Stimulated activated CD8-positive, alpha-beta memory T cell treated with anti-CD3 and anti-CD28 coated beads, Interleukin-2, amount 100 ng/mL, for 1 hour (primary cell): ENCODE measurements around the gene RASGRP2.

Source experiments
- DNase-seq, 2 donors: peaks; one replicate each; pipeline ENCODE4 v3.0.0-alpha.2; 2020; ENCODE audit warnings: low read depth in 2 of 2

Gene RASGRP2

DNA sequence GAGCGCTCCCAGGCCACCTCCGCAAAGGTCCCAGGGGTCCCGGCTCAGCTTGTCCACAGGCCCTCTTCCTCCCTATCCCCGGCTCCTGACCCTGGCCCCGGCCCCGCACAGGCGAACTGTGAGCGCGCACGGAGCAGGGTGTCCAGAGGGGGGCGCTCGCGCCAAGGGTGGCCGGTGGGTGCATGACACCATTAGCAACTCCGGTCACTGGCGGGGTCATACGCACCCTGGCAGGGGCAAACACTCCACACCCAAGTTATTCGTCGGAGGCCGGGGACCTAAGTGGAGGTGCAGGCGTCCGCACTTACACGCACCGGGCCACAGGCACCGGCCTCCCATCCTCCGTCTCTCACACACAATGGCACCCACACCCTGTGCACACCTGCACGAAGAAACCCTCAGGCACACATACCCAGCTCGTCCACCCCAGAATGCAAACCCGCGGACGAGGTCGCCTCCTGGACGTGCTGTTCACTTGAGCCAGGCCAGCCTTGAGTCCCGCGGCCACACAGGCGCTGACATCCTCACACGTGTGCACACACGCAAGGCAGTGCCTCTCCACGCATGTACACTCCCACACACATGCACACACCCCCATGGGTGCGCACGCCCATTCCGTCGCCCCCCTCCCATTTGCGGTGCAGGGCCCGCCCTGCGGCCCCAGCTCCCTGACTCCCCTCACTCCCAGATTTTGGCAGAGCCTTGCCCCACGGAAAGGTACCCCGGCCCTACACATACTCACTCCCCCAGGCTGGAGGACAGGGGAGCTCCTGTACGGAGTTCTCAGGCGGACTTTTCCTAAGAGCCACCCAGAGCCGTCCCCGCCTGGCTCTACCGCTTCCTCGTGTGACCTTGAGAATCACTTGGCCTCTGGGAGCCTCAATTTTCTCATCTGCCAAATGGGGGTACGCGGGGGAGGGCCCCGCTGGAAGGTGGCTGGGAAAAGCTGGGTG lies at the start of gene RASGRP2:
Gene RASGRP2 (minus strand): TSS at position 552 of the 953 bp plus-strand sequence. CDS start 1,276 bp downstream, outside the sequence.
- DNase-seq = peak; percentile 68 to 78

DNA sequence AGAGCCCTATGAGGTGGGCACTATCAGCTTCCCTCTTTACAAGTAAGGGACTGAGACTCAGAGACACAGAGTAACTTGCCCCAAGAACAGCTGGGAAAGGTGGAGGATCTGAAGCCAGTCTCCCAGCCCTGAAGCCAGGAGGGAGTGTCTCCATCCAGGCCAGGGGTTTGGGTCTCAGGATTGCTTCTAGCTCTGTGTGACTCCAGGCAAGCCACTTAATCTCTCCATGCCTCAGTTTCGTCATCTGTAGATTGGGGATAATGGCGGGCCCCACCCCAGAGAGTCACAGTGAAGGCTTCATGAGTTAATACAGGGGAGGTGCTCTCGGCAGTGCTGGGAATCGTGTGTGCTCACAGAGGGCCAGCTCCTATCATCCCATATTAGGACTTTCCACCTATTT lies 48.5 kb upstream of the RASGRP2 start:
- no peak for DNase-seq

DNA sequence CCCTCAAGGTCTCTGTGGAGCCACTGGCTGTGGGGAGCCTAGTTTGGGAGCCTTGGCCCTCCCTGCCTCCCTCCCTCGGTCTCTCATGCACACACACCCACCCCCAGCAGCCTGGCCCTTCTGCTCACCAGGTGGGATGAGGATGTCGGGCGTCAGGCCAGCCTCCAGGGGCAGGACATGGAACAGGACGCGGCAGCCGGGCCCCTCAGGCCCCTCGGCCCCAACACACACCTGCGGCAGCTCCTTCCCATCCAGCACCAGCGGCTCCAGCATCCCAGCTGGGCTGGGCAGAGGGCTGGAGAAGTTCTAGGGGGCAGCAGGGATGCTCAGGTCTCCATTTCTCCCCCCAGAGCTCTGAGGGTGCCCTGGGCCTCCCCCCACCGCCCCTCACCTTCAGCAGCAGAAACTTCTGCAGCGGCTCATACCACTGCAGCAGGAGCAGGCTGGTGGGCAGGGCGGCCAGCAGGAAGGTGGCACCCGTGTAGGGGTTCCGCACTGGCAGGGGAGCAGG lies 47.9 kb upstream of the RASGRP2 start:
- DNase-seq = no peak

DNA sequence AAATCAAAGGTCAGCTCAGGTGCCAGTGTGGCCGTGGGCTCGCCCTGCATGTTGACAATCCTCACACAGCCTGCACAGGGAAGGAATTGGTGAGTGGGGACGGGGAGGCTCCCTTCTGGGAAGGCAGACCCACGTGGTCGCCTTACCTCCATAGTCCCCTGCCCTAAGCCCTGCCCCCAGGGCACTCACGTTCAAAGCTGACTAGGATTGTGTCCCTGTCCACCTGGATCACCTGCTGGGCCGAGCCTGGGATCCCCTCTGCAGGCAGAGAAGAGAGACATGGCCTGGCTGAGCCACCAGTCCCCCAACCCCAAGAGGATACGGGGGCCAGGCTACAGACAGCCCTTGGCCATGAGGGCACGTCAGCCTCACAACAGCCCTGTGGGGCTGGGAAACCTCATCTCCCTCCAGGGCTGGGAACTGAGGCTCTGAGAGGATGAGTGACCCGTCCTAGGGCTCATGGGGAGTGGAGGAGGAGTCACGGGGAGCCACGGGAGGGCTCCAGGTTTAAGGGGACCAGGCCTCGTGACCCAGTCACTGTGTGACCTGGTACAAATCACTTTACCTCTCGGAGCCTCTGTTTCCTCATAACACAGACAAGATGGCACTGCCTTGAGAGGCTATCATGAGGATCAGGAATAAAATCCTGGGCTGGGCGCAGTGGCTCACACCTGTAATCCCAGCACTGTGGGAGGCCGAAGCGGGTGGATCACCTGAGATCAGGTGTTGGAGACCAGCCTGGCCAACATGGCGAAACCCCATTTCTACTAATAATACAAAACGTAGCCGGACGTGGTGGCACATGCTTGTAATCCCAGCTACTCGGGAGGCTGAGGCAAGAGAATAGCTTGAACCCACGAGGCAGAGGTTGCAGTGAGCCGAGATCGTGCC lies 46.5 kb upstream of the RASGRP2 start:
- no peak for DNase-seq

DNA sequence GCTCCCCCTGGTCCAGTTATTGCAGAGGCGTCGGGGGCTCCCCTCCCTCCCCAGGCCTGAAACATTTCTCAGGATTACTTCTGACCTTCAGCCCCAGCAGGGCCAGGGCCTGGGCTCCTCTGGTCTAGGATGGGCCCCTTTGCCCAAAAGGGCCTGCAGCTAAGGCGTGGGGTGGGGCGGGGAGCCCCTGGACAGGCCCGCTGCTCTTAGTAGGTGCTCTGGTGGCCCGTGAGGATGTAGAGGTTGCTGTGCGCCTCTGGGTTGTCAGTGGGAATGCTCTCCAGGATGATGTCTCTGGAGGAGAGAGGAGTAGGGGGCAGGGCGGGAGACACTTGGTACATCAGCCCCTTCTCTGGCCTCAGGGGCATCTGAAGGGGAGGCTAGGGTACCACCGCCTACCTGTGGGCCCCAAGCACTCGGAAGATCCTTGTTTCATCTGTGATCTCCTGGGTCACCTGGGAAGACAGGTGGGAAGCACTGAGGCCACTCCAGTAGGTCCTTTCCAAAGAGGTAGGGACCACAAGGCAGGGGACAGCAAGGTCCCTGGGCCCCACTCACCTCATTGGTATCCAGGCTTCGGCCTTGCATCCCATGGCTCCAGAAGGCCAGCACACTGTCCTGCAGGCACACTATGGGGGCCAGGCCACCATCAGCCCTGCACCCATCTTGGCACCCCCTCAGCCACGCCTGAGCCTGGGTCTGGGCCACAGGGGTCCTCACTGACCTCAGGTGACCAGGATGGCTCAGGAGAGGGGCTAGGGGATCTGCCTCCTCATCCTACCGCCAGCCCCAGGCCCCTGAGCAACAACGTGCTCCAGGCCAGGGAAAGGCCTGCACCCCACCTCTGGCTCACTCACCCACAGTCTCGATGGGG lies 45.6 kb upstream of the RASGRP2 start:
- DNase-seq = no peak

DNA sequence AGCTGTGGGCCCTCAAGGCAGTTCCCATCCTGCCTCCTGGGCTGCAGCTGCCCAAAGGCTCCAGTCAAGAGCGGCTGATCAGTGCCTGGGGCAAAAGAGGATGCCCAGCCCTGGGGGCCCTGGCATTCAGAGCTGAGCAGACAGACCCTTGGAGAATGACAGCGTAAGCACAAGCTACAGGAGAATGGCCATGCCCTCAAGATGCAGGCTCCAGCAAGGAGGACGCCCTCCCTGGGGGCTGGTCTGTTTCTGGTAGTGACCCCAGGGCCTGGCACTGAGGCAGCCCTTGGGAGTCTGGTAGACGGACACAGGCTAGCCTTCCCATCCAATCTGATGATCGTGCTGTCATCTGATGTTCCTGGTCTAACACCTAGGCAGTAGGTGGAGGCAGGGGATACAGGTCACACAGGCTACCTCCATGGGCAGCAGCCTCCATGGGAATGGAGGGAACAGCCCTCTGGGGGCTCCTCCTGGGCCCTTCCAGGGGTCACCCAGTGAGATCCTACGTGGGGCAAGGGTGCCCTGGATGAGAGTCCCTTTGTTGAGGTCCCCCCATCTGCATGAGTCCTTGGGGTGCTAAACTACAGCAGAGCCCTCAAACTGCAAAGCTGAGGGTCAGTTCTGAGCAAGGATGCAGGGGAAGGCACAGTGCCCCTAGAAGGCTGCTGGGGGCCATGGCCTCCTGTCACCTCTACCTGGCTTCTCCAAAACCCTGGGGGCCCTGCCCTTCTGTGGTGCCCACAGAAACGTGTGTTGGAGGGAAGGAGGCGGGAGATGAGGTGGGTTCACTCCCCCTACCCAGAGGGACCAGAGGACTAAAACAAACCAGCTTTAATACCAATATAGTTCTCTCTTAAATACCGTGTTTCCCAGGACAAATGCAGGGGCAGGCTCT lies 44.6 kb upstream of the RASGRP2 start:
- DNase-seq = no peak

DNA sequence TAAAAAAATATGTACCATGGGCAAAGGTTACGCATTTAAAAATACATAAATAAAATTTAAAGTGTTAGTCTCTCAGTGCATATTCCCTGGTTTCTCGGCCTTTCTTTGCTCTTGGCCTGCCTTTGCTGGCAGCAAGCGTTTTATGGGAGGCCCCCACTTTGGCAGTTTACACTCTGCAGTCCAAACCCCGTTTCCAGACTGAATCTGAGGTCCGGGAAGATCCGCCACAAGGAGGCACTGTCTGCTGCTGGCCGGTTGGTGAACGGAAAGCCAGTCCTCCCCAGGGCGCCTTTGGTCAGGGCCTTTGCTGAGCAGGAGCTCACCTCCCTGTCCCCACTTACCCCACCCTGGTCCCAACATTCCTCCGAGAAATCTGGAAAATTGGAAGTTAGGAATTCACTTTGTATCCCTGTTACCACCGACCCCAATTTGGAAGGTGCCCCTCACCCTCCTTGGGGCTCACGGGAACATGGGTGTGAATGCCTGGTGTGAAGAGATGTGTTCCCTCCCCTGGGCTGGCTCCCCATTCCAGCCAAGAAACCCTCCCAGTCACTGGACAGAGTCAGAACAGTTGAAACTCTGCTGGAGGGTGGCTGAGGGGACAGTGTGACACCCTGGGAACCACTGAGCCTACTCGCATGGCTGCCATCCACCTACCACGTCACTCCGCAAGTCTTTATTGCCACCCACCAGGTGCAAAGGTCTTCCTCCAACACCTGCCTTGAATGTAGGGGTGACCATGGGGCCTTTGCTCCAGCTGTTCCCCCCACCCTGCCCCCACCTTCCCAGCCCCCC lies 43.8 kb upstream of the RASGRP2 start:
- no peak for DNase-seq

DNA sequence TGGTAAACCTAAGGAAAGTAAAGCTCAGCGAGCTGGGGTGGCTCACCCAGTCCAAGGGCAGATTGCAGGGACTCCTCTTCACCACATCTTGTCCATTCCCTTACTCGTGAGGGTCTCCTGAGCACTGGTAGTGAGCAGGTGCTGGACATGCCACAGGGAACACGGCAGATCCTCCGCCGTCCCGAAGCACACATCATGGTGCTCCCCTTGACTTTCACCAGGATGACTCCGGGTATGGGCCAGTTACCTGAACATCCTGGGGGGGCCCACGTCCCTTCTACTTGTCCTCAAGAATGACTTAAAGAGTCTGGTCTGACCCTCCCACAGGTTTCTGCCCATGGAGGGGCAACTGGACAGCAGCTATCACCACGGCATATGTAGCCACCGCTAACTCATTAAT lies 42.4 kb upstream of the RASGRP2 start:
- no peak for DNase-seq

DNA sequence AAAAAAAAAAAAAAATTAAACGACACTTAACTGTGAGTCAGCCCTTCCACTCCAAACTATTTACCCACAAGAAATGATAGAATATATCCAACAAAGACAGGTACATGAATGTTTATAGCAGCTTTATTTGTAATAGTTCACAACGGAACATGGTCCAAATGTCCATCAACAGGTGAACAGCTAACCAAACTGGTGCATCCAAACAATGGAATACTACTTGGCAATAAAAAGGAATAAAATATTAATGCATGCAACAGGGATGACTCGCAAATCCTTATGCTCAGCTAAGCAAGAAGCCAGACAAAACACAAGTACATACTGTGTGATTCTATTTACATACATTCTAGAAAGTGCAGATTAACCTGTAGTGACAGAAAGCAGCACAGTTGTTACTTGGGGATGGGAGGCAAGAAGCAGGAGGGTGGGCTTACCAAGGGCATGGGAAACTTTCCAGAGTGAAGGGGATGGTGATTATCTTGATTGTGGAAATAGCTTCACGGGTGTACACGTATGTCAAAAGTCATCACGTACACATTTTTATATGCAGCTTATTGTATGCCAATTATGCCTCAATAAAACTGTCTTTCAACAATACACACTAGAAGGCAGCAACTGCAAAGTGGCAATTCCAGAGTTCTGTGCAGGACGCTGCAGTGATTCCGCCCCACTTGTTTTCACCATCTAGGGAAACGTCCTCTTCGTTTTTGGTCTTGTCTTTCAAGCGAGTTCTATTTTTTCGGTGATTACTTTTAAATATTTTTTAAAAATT lies 41.1 kb upstream of the RASGRP2 start:
- DNase-seq = no peak

DNA sequence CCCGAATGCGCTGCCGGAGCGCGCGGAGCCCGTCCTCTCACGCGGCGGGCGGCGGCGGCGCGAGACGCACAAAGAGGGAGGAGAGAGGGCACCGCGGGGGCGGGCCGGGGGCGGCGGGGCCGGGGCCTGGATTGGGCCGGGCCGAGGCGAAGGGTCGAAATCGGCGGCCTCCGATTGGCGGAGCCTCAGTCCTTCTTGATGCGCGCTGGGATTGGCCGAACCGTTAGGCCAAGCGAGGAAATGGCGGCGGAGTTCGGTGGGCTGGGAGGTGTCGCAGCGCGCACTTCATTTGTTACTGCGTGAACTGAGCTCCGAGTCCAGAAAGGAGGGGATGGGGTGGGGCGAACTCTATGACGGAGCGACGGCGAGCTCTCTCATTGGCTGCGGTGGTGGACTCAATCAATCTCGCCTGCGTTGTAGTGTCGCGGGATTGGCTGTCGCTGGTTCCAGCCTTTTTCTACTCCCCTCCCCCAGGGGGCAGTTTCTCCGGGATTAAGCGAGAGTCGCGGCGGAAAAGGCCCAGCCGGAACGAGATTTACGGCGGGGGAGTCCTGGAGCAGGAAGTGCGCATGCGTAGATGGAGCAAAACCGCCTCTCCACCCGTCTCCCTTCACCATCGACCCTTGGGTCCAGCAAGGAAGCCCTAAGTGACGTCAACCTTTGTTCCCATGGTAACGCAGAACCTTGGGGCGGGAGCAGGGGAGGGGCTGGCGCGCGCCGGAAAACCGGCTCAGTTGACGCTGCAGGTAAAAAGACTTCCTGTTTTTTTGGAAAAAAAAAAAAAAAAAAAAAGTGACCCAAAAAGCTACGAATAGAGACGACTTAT lies 34.7 kb upstream of the RASGRP2 start, which contains the start of gene SF1:
Gene SF1 (minus strand): TSS at position 70 of the 826 bp plus-strand sequence. CDS start 150 bp downstream, outside the sequence.
- DNase-seq = peak; percentile 97

DNA sequence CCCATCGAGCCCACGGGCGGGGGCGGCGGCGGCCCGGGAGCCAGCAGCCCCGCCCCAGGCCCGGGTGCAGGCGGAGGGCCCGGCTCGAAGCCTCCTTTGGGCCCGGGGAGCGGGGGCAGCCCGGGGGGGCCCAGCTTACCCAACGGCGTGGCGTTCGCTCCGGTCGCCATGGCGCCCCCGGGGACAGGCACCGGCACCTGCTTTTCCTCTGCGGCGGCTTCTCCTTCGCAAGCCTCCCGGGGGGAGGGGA lies 34.2 kb upstream of the RASGRP2 start:
- DNase-seq = no peak

DNA sequence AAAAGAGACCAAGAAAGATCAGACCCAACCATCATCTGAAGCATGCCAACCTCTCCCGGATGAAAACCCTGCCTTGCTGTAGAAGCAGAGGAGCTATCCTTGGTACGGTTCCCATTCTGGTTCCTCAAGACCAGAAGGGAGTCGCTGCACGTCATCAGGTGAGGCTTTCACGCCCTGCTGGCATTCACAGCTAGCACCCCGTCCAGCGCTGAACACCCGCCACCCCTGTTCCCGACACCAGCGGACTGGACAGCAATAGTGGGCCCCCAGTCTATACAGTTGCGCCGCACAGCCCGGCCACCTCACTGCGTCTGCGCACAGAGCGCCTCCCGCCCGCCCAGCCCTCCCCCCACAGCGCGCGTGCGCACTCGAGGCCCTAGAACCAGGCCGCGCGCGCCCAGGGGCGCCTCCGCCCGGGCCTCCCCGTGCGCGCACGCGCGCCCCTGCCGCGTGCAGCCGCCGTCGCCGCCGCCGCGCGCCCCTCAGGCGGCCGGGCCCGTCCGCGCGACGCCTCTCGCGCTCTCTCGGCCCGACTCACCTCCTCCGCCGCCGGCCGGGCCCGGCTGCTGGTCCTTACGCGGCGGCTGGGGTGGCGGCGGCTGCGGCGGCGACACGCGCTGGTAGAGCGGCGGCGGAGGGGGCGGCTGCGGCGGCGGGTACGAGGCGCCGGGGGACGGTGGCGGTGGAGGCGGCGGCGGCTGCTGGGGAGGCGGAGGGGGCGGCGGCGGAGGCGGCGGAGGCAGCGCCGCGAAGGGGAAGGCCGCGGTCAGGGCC lies 33.7 kb upstream of the RASGRP2 start:
- DNase-seq = peak; percentile 64 to 74

DNA sequence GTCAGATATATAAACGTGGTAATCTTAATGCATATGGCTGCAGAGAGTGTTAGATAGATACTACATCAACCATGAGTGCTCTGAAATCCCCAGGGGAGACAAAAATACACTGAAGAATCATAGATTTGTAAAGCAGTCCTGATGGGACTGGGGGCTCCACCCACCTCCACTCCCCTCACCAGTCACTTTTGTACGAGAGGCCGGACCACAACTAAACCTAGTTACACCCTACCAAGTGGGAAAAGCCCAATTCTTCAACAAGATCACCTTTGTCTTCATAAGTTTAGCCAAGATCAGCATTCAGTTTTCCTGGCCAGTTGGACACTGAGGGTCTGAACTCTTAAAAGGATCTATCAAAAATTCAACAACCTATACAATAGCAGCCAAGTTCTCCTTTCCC lies 32.9 kb upstream of the RASGRP2 start:
- no peak for DNase-seq

DNA sequence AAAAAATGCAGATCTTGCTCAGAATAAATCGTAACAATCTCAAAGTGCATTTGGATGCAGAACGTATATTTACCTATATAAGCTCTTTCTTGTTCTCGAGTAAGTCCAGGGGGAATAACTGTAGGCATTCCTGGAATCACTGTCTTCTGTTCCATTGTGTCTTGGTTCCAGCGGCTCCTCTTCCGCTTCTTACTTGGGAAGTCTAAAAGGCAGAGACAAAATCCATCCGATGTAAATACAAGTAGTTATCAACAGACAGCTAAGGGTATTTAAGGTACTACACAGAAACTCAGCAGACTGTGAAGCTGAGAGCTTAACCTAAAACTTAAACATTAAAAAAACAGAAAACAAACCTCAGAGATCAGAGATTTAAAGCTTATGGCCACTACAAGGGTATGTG lies 32.5 kb upstream of the RASGRP2 start:
- DNase-seq = no peak

DNA sequence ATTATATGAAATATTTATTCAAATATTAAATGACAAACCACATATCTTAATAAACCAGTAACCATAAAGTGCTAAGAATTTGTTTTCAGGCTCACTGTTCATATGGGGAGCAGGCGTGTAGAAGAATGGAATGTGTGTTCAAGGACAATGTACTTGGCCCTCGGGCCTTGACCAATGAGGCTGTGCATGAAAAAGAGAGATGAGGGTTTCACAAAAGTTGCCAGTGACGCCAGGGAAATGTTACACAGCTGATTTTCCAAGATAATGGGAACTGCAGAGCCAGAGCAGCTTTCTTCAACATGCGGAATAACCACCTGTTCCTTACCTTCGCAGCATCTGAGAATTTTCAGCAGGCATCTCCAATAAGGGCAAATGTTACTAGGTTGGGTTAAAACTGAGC lies 30.2 kb upstream of the RASGRP2 start:
- DNase-seq = no peak

DNA sequence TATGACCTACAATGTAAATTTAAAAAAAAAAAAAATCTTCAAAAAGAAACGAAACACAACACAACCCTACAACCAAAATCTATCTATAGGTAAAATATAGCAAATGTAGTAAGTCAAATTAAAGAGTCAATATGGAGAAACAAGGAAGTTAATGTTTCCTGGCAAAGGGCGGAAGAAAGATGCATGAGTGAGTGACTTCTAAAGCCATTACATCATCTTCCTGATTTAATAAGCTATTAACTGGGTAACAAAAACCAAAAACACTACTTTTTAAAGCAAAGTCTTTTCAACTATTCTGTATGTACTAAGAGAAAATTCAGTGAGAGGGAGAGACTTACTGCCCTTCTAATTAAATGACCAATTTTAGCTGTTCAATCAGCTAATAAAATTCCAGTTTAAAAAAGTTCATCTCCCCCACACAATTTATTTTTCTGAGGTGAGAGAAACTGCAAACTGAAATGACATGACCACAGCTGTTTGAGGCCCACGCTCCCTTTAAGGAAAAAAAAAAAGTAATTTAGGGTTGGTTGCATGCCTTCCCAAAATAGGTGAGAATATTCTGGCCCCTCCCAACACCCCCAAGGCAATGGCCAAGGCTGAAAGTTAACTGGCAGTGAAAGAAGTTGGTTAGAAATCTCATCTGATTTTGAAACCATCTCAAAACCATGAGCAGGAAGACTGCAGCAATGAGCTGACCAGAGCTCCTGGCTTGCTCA lies 28.5 kb upstream of the RASGRP2 start:
- no peak for DNase-seq

DNA sequence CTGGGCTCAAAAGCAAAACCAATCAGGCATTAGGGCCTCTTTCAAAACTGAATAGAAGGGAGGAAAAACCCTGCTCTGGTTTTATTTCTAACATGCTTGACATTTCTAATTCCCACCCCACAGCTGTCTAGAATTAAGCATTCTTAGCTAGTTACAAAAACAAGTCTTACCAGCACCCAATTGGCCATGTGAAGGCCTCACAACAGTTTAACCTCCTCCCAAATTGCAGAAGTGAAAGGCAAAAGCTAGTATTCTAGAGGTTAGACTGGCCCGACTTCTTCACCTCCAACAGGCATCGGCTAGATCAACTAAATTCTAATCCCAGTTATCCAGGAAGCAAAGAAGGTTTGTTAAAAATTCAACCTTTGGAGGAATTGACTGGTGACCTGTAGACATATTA lies 27.9 kb upstream of the RASGRP2 start:
- no peak for DNase-seq
